Endothelial cell (in vitro differentiated cells): ENCODE data around the gene ITGB6. TPM values are rescaled to one million over a fixed set of nuclear protein-coding genes. Genes with fewer than 3 reads are reported as not detected.
"Not testable (repeated sequence)": the region's sequence is repeated elsewhere in the genome, so short reads cannot be mapped to it uniquely, and the experiment has no call there.

Experiments used
- DNase-seq: peaks from one replicate; pipeline ENCODE4 v3.0.0; 2021; ENCODE audit warnings: low spot score
- H3K27ac Mint-ChIP-seq: one replicate; pipeline ENCODE4 v1.8.0; 2021; ENCODE audit warnings: mixed read lengths, inconsistent platforms; ENCODE audit not compliant: unreplicated experiment
- H3K27me3 Mint-ChIP-seq: one replicate; pipeline ENCODE4 v1.8.0; 2021; ENCODE audit warnings: mild to moderate bottlenecking, moderate library complexity, mixed read lengths, inconsistent platforms; ENCODE audit not compliant: unreplicated experiment
- H3K36me3 Mint-ChIP-seq: one replicate; pipeline ENCODE4 v1.8.0; 2021; ENCODE audit warnings: mild to moderate bottlenecking, low read depth, mixed read lengths, inconsistent platforms; ENCODE audit not compliant: unreplicated experiment
- H3K4me1 Mint-ChIP-seq: one replicate; pipeline ENCODE4 v1.8.0; 2021; ENCODE audit warnings: mild to moderate bottlenecking, mixed read lengths, inconsistent platforms; ENCODE audit not compliant: unreplicated experiment
- H3K4me3 Mint-ChIP-seq: one replicate; pipeline ENCODE4 v1.8.0; 2021; ENCODE audit warnings: mild to moderate bottlenecking, mixed read lengths, inconsistent platforms; ENCODE audit not compliant: unreplicated experiment
- H3K9me3 Mint-ChIP-seq: one replicate; pipeline ENCODE4 v1.8.0; 2021; ENCODE audit warnings: mixed read lengths, inconsistent platforms; ENCODE audit not compliant: unreplicated experiment
- CTCF ChIP-seq: fragments of 200-600 bp; sonication (generic); IDR thresholded peaks from one replicate; pipeline ENCODE4 v1.5.0; 2021; ENCODE audit warnings: antibody characterized with exemption; ENCODE audit not compliant: unreplicated experiment
- total RNA-seq: library from RNA; stranded (reverse); fragmentation: NEBNext Ultra II Directional; extraction: Animal tissue kit (Norgen Biotek cat#: 25700); gene quantifications from one replicate; pipeline ENCODE4 v1.2.1, GENCODE V29; 2021; ENCODE audit not compliant: unreplicated experiment

ITGB6 gene
- total RNA-seq, 1 donor from 2014 or later = not detected

- Mint-ChIP-seq H3K27me3 (peaks cover 2% of the 10 kb centered on the region), H3K9me3 (no peaks in the 10 kb centered on the region), H3K27ac (no peak overlapping the region), H3K36me3 (no peaks in the 10 kb centered on the region), H3K4me1 (peaks cover 6% of the 10 kb centered on the region), H3K4me3 (no peak overlapping the region)
- no peak for TF ChIP-seq CTCF
- DNase-seq = no peak
Observed at GRCh38 chr2:160124571-160124970, 75.5 kb downstream of the ITGB6 start.

GRCh38 chr2:160114721-160115120 is 85.4 kb downstream of the ITGB6 start:
- H3K4me1 Mint-ChIP-seq, H3K27me3 Mint-ChIP-seq, H3K4me3 Mint-ChIP-seq, H3K9me3 Mint-ChIP-seq, DNase-seq, H3K36me3 Mint-ChIP-seq, H3K27ac Mint-ChIP-seq: not testable (repeated sequence)

GRCh38 chr2:160114020-160114419 is 86.1 kb downstream of the ITGB6 start:
- Mint-ChIP-seq H3K27ac (no peak overlapping the region), H3K9me3 (no peaks in the 10 kb centered on the region), H3K36me3 (no peaks in the 10 kb centered on the region), H3K27me3 (peaks cover 2% of the 10 kb centered on the region), H3K4me3 (peak overlapping the region; percentile 16), H3K4me1 (no peaks in the 10 kb centered on the region)
- TF ChIP-seq CTCF = no peak
- DNase-seq = no peak

- DNase-seq = no peak
- H3K36me3 Mint-ChIP-seq = no peaks in the 10 kb centered on the region
- no peaks in the 10 kb centered on the region for H3K9me3 Mint-ChIP-seq
- H3K4me3 Mint-ChIP-seq = no peak overlapping the region
- peaks cover 2% of the 10 kb centered on the region for H3K27me3 Mint-ChIP-seq
- H3K27ac Mint-ChIP-seq = no peak overlapping the region
- TF ChIP-seq CTCF = no peak
- no peaks in the 10 kb centered on the region for H3K4me1 Mint-ChIP-seq
Observed at GRCh38 chr2:160111951-160112798, 87.9 kb downstream of the ITGB6 start.

GRCh38 chr2:160110674-160111239 is 89.3 kb downstream of the ITGB6 start:
- H3K27ac Mint-ChIP-seq = no peak overlapping the region
- H3K27me3 Mint-ChIP-seq = no peaks in the 10 kb centered on the region
- DNase-seq = no peak
- no peak overlapping the region for H3K4me3 Mint-ChIP-seq
- no peaks in the 10 kb centered on the region for H3K9me3 Mint-ChIP-seq
- no peaks in the 10 kb centered on the region for H3K4me1 Mint-ChIP-seq
- H3K36me3 Mint-ChIP-seq = no peaks in the 10 kb centered on the region
- TF ChIP-seq CTCF = no peak
